ENCODE data around the gene CDHR1.

DNA sequence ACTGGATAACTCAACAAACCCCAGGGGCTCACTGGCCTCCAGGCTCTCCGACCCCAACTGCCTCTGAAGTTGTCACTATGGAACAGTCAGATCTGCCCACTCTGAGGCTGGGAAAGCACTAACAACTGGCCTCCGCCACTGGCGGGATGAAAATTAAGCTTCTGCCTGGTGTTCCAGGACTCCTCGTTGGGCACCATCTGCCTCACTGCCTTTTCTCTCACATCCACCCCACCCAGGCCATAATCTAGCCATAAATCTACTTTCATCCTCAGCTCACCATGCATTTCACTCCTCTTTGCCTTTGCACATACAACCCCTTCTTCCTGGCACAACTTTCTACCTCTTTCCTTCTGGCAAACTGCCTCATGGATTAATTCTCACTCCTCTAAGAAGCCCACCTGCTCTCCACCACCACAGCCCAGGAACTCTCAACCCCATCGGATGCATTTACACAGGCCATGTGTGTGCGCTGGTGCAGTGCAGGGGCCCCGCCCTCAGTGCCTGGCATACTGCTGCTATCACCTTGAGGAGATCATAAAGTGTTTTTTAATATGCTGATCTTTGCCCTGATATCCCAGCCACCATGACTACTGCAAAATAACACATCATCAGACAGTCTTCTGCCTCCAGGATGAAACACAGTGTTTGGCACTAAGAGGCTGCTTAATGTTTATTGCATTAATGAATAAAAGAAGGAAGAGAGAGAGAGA is 4.0 kb downstream of the CDHR1 start:
- TF ChIP-seq, protein P1, sequence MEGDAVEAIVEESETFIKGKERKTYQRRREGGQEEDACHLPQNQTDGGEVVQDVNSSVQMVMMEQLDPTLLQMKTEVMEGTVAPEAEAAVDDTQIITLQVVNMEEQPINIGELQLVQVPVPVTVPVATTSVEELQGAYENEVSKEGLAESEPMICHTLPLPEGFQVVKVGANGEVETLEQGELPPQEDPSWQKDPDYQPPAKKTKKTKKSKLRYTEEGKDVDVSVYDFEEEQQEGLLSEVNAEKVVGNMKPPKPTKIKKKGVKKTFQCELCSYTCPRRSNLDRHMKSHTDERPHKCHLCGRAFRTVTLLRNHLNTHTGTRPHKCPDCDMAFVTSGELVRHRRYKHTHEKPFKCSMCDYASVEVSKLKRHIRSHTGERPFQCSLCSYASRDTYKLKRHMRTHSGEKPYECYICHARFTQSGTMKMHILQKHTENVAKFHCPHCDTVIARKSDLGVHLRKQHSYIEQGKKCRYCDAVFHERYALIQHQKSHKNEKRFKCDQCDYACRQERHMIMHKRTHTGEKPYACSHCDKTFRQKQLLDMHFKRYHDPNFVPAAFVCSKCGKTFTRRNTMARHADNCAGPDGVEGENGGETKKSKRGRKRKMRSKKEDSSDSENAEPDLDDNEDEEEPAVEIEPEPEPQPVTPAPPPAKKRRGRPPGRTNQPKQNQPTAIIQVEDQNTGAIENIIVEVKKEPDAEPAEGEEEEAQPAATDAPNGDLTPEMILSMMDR (IDR thresholded peaks at IDR 0.05), result no peak
- TF ChIP-seq POLR2A (IDR thresholded peaks at IDR 0.05), result no peak
